Endothelial cell (in vitro differentiated cells): ENCODE data around the gene UNC119B. TPM values are rescaled to one million over a fixed set of nuclear protein-coding genes. Genes with fewer than 3 reads are reported as not detected.
A peak's percentile ranks its signal among the peaks of the same experiment; 100 is the strongest.

Source experiments
- DNase-seq: peaks from one replicate; pipeline ENCODE4 v3.0.0; 2021; ENCODE audit warnings: low spot score
- H3K27ac Mint-ChIP-seq: one replicate; pipeline ENCODE4 v1.8.0; 2021; ENCODE audit warnings: mixed read lengths, inconsistent platforms; ENCODE audit not compliant: unreplicated experiment
- H3K27me3 Mint-ChIP-seq: one replicate; pipeline ENCODE4 v1.8.0; 2021; ENCODE audit warnings: mild to moderate bottlenecking, moderate library complexity, mixed read lengths, inconsistent platforms; ENCODE audit not compliant: unreplicated experiment
- H3K36me3 Mint-ChIP-seq: one replicate; pipeline ENCODE4 v1.8.0; 2021; ENCODE audit warnings: mild to moderate bottlenecking, low read depth, mixed read lengths, inconsistent platforms; ENCODE audit not compliant: unreplicated experiment
- H3K4me1 Mint-ChIP-seq: one replicate; pipeline ENCODE4 v1.8.0; 2021; ENCODE audit warnings: mild to moderate bottlenecking, mixed read lengths, inconsistent platforms; ENCODE audit not compliant: unreplicated experiment
- H3K4me3 Mint-ChIP-seq: one replicate; pipeline ENCODE4 v1.8.0; 2021; ENCODE audit warnings: mild to moderate bottlenecking, mixed read lengths, inconsistent platforms; ENCODE audit not compliant: unreplicated experiment
- H3K9me3 Mint-ChIP-seq: one replicate; pipeline ENCODE4 v1.8.0; 2021; ENCODE audit warnings: mixed read lengths, inconsistent platforms; ENCODE audit not compliant: unreplicated experiment
- total RNA-seq: library from RNA; stranded (reverse); fragmentation: NEBNext Ultra II Directional; extraction: Animal tissue kit (Norgen Biotek cat#: 25700); gene quantifications from one replicate; pipeline ENCODE4 v1.2.1, GENCODE V29; 2021; ENCODE audit not compliant: unreplicated experiment
- TF ChIP-seq, protein P1 (sequence below): fragments of 200-600 bp; sonication (generic); IDR thresholded peaks from one replicate; pipeline ENCODE4 v1.5.0; 2021; ENCODE audit warnings: antibody characterized with exemption; ENCODE audit not compliant: unreplicated experiment

UNC119B gene
- total RNA-seq, 1 donor from 2014 or later: 35.0 TPM

GRCh38 chr12:120757949-120758348, 47.7 kb downstream of the UNC119B start:
- Mint-ChIP-seq H3K27ac (no peak overlapping the region), H3K27me3 (peaks cover 1% of the 10 kb centered on the region), H3K9me3 (no peaks in the 10 kb centered on the region), H3K4me1 (peaks cover 17% of the 10 kb centered on the region), H3K36me3 (peaks cover 21% of the 10 kb centered on the region), H3K4me3 (no peak overlapping the region)
- DNase-seq: no peak
- TF ChIP-seq, protein P1, sequence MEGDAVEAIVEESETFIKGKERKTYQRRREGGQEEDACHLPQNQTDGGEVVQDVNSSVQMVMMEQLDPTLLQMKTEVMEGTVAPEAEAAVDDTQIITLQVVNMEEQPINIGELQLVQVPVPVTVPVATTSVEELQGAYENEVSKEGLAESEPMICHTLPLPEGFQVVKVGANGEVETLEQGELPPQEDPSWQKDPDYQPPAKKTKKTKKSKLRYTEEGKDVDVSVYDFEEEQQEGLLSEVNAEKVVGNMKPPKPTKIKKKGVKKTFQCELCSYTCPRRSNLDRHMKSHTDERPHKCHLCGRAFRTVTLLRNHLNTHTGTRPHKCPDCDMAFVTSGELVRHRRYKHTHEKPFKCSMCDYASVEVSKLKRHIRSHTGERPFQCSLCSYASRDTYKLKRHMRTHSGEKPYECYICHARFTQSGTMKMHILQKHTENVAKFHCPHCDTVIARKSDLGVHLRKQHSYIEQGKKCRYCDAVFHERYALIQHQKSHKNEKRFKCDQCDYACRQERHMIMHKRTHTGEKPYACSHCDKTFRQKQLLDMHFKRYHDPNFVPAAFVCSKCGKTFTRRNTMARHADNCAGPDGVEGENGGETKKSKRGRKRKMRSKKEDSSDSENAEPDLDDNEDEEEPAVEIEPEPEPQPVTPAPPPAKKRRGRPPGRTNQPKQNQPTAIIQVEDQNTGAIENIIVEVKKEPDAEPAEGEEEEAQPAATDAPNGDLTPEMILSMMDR: no peak

GRCh38 chr12:120758798-120759590, 48.7 kb downstream of the UNC119B start:
- Mint-ChIP-seq H3K4me3 (no peak overlapping the region), H3K27me3 (no peaks in the 10 kb centered on the region), H3K27ac (no peak overlapping the region), H3K9me3 (no peaks in the 10 kb centered on the region), H3K4me1 (peaks cover 17% of the 10 kb centered on the region), H3K36me3 (peaks cover 21% of the 10 kb centered on the region)
- no peak for DNase-seq
- TF ChIP-seq, protein P1: no peak

DNA sequence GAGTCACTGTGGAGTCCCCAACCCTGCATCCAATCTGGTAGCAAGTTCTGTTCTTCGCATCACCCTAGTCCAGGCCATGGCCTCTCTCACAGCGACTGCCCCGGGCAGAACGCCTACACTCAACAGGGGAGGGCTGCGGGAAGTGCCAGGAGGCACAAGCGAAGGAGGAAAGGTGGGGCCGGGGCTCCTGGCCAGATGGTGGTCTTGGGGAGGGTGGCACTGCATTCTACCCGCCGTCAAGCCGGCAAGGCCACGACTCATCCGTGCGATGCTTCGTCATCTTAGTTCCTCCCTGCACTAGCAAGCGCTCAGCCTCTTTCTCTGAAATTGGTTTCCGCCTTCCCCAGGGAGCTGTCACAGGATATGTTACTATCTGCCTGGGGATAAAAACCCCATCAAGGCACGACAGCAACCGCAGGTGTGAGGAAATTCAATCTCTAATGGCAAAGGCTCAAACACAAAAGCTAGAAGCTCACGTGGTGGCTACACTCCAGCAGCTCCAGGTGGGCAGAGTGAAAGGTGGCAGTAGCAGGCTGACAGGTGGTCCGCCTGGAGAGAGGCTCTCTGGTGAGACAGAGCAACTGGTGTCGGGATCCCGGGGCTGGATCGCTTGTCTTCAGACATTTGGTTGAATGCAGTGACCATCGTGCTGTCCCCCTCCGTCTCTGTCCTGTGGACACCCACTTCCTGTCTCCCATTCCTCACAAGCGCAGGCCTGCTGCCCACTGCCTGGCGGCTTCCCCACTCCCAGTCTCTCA, 49.5 kb downstream of the UNC119B start:
- TF ChIP-seq, protein P1: no peak
- peaks cover 28% of the 10 kb centered on the region for H3K36me3 Mint-ChIP-seq
- no peaks in the 10 kb centered on the region for H3K9me3 Mint-ChIP-seq
- DNase-seq: no peak
- H3K27ac Mint-ChIP-seq: no peak overlapping the region
- no peaks in the 10 kb centered on the region for H3K27me3 Mint-ChIP-seq
- H3K4me1 Mint-ChIP-seq: peaks cover 17% of the 10 kb centered on the region
- no peak overlapping the region for H3K4me3 Mint-ChIP-seq

GRCh38 chr12:120760349-120761254, 50.3 kb downstream of the UNC119B start:
- Mint-ChIP-seq H3K9me3 (no peaks in the 10 kb centered on the region), H3K4me3 (peak overlapping the region; percentile 18)

More at GRCh38 chr12:120760349-120761254, 50.3 kb downstream of the UNC119B start:
- DNase-seq: no peak
- TF ChIP-seq, protein P1: no peak
- H3K4me1 Mint-ChIP-seq: peaks cover 17% of the 10 kb centered on the region
- H3K27ac Mint-ChIP-seq: no peak overlapping the region
- no peaks in the 10 kb centered on the region for H3K27me3 Mint-ChIP-seq
- H3K36me3 Mint-ChIP-seq: peaks cover 33% of the 10 kb centered on the region
